ENCODE measurements around the gene PRKCB. TPM values are rescaled to one million over a fixed set of nuclear protein-coding genes. Genes with fewer than 3 reads are reported as not detected.

Gene PRKCB
- total and polyA plus RNA-seq, 2 experiments from 2014 or later, result 3.7 to 16.4 TPM

DNA sequence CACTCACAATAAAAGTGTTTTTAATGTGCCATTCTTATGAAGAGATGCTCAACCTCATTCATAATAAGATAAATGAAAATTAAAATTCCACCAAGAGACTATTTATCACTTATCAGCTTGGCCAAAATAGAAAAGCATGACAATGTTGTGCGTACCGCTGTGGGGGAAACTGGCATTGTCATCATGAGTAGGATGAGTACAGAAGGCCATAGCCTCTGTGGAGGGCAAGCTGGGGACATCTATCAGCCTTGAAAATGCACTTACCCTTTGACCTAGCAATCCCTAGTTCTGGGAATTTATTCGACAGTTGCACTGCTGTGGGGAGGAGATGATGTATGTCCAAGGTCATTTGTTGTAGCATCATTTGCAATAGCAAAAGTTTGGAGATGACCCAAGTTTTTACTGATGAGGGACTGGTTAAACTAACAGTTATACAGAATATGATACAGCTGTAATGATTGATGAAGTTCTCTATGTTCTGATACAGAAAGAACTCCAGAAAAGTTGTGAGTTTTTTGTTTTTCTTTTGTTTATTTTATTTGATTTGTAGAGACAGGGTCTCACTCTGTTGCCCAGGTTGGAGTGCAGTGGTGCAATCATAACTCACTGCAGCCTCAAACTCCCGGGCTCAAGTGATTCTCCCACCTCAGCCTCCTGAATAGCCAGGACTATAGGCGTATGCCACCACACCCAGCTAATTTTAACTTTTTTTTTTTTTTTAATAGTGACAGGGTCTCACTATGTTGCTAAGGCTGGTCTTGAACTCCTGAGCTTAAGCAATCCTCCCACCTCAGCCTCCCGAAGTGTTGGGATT is 13.7 kb upstream of the PRKCB start:
- Mint-ChIP-seq H3K4me3 (no peak overlapping the region), H3K4me1 (no peaks in the 10 kb centered on the region), H3K27me3 (ENCODE audit: insufficient read depth, low read depth, poor library complexity) (peaks cover 2% of the 10 kb centered on the region), H3K27ac (no peak overlapping the region), H3K36me3 (ENCODE audit: low read depth) (no peaks in the 10 kb centered on the region), H3K9me3 (no peaks in the 10 kb centered on the region)
- Histone ChIP-seq H3K4me2 (no peak overlapping the region), H3K9me2 (ENCODE audit: insufficient read depth) (no peaks in the 10 kb centered on the region), H3K27me3 (ENCODE audit: insufficient read depth) (no peaks in the 10 kb centered on the region), H3K4me3 (no peak overlapping the region), H3F3A (replicated peaks; ENCODE audit: low read depth) (no peaks in the 10 kb centered on the region), H3K27ac (ENCODE audit: low read depth) (no peak overlapping the region), H4K20me1 (replicated peaks; ENCODE audit: insufficient read depth) (no peaks in the 10 kb centered on the region), H3K79me2 (replicated peaks; ENCODE audit: insufficient read depth) (no peaks in the 10 kb centered on the region), H3K4me1 (ENCODE audit: insufficient read depth) (no peaks in the 10 kb centered on the region), H3K36me3 (ENCODE audit: insufficient read depth) (no peaks in the 10 kb centered on the region), H2AFZ (no peak overlapping the region)
- DNase-seq (ENCODE audit: low spot score) (no peak), ATAC-seq (no peak)
- TF ChIP-seq EZH2phosphoT487 (IDR thresholded peaks at IDR 0.05; ENCODE audit: unreplicated experiment) (no peak), JUNB (IDR thresholded peaks at IDR 0.05; ENCODE audit: unreplicated experiment) (no peak)
- TF ChIP-seq, protein P1, sequence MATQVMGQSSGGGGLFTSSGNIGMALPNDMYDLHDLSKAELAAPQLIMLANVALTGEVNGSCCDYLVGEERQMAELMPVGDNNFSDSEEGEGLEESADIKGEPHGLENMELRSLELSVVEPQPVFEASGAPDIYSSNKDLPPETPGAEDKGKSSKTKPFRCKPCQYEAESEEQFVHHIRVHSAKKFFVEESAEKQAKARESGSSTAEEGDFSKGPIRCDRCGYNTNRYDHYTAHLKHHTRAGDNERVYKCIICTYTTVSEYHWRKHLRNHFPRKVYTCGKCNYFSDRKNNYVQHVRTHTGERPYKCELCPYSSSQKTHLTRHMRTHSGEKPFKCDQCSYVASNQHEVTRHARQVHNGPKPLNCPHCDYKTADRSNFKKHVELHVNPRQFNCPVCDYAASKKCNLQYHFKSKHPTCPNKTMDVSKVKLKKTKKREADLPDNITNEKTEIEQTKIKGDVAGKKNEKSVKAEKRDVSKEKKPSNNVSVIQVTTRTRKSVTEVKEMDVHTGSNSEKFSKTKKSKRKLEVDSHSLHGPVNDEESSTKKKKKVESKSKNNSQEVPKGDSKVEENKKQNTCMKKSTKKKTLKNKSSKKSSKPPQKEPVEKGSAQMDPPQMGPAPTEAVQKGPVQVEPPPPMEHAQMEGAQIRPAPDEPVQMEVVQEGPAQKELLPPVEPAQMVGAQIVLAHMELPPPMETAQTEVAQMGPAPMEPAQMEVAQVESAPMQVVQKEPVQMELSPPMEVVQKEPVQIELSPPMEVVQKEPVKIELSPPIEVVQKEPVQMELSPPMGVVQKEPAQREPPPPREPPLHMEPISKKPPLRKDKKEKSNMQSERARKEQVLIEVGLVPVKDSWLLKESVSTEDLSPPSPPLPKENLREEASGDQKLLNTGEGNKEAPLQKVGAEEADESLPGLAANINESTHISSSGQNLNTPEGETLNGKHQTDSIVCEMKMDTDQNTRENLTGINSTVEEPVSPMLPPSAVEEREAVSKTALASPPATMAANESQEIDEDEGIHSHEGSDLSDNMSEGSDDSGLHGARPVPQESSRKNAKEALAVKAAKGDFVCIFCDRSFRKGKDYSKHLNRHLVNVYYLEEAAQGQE (IDR thresholded peaks at IDR 0.05; ENCODE audit: unreplicated experiment), result no peak
- TF ChIP-seq, protein P2, sequence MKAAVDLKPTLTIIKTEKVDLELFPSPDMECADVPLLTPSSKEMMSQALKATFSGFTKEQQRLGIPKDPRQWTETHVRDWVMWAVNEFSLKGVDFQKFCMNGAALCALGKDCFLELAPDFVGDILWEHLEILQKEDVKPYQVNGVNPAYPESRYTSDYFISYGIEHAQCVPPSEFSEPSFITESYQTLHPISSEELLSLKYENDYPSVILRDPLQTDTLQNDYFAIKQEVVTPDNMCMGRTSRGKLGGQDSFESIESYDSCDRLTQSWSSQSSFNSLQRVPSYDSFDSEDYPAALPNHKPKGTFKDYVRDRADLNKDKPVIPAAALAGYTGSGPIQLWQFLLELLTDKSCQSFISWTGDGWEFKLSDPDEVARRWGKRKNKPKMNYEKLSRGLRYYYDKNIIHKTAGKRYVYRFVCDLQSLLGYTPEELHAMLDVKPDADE (IDR thresholded peaks at IDR 0.05), result no peak

GRCh38 chr16:23823475-23824384 is 12.1 kb upstream of the PRKCB start:
- 0 out of 2 replicates have a peak overlapping the region, but pooled peaks have one; percentile 56 for H2AFZ ChIP-seq
- no peaks in the 10 kb centered on the region for H3K36me3 Mint-ChIP-seq (ENCODE audit: low read depth)
- H3K79me2 ChIP-seq (replicated peaks; ENCODE audit: insufficient read depth), result no peaks in the 10 kb centered on the region
- H3K27me3 ChIP-seq (ENCODE audit: insufficient read depth), result no peaks in the 10 kb centered on the region
- no peak for ATAC-seq
- no peak for DNase-seq (ENCODE audit: low spot score)
- H3K27ac ChIP-seq (ENCODE audit: low read depth), result no peak overlapping the region
- no peaks in the 10 kb centered on the region for H3K36me3 ChIP-seq (ENCODE audit: insufficient read depth)
- H3K9me3 Mint-ChIP-seq, result peaks cover 3% of the 10 kb centered on the region; the same call in 2 of the 3 replicates
- H3K4me2 ChIP-seq, result no peak overlapping the region
- no peaks in the 10 kb centered on the region for H3K9me2 ChIP-seq (ENCODE audit: insufficient read depth)
- H3K27ac Mint-ChIP-seq, result no peak overlapping the region
- no peak overlapping the region for H3K4me3 ChIP-seq
- H3K4me3 Mint-ChIP-seq, result no peak overlapping the region
- no peaks in the 10 kb centered on the region for H4K20me1 ChIP-seq (replicated peaks; ENCODE audit: insufficient read depth)
- peaks cover 2% of the 10 kb centered on the region for H3K27me3 Mint-ChIP-seq (ENCODE audit: insufficient read depth, low read depth, poor library complexity)
- no peaks in the 10 kb centered on the region for H3K4me1 ChIP-seq (ENCODE audit: insufficient read depth)
- H3F3A ChIP-seq (replicated peaks; ENCODE audit: low read depth), result no peaks in the 10 kb centered on the region
- H3K4me1 Mint-ChIP-seq, result no peaks in the 10 kb centered on the region
- TF ChIP-seq, protein P2 (IDR thresholded peaks at IDR 0.05), result no peak
- TF ChIP-seq EZH2 (IDR thresholded peaks at IDR 0.05; ENCODE audit: low read depth, unreplicated experiment) (no peak), EZH2phosphoT487 (IDR thresholded peaks at IDR 0.05; ENCODE audit: unreplicated experiment) (no peak), ZNF331 (CRISPR knock-in tag; IDR thresholded peaks at IDR 0.05; ENCODE audit: low read depth) (no peak), CTCF (conservative IDR thresholded peaks at IDR 0.05; ENCODE audit: low read depth in 2 of 2) (no peak), CREB1 (CRISPR knock-in tag; IDR thresholded peaks at IDR 0.05; ENCODE audit: low read depth) (no peak)
- TF ChIP-seq, protein P1 (IDR thresholded peaks at IDR 0.05; ENCODE audit: unreplicated experiment), result no peak
